ENCODE measurements around the gene ROBO4. TPM values are rescaled to one million over a fixed set of nuclear protein-coding genes. Genes with fewer than 3 reads are reported as not detected.

ROBO4 gene
- total RNA-seq, 3 donors from 2014 or later: 11.9 to 30.5 (median 12.8) TPM

DNA sequence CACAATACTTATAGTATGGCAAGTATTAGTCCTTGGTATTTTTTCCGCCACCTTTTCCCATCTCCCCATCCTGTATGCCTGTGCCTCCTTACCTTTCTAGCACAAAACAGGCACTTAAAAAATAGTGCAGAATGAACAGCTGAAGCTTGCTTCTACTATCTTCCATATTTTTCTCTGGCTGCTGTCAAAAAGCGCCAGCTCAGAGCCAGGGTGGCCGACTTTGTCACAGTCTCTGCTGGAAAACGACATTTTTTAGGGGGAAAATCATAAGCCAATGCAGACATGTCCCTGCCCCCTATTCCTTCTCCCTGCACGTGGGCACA, 58.9 kb downstream of the ROBO4 start:
- no peaks in the 10 kb centered on the region for H3K9me3 ChIP-seq
- intact Hi-C loops (cut with DNase I; ENCODE audit: low total_unique reads): loop anchor here (5.0 to 10.0 kb wide), 2 partner anchors 164 to 341 kb away; partner anchors contain the start of genes SIAE and SPA17
- H3K4me3 ChIP-seq: peak overlapping the region in 2 of 3 donors; percentile 48 to 70
- no peak for TF ChIP-seq POLR2AphosphoS5 (IDR thresholded peaks at IDR 0.05)
- no peak for TF ChIP-seq POLR2A (IDR thresholded peaks at IDR 0.05)
- TF ChIP-seq, protein P1, sequence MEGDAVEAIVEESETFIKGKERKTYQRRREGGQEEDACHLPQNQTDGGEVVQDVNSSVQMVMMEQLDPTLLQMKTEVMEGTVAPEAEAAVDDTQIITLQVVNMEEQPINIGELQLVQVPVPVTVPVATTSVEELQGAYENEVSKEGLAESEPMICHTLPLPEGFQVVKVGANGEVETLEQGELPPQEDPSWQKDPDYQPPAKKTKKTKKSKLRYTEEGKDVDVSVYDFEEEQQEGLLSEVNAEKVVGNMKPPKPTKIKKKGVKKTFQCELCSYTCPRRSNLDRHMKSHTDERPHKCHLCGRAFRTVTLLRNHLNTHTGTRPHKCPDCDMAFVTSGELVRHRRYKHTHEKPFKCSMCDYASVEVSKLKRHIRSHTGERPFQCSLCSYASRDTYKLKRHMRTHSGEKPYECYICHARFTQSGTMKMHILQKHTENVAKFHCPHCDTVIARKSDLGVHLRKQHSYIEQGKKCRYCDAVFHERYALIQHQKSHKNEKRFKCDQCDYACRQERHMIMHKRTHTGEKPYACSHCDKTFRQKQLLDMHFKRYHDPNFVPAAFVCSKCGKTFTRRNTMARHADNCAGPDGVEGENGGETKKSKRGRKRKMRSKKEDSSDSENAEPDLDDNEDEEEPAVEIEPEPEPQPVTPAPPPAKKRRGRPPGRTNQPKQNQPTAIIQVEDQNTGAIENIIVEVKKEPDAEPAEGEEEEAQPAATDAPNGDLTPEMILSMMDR (IDR thresholded peaks at IDR 0.05): no peak
- peaks cover 7 to 12% of the 10 kb centered on the region in 2 donors for H3K4me1 ChIP-seq
- H3K36me3 ChIP-seq: no peaks in the 10 kb centered on the region
- DNase-seq (ENCODE audit: low spot score in 2 of 2): no peak
- no peak overlapping the region for H3K27ac ChIP-seq
- peaks cover 10 to 60% of the 10 kb centered on the region in 2 donors for H3K27me3 ChIP-seq

DNA sequence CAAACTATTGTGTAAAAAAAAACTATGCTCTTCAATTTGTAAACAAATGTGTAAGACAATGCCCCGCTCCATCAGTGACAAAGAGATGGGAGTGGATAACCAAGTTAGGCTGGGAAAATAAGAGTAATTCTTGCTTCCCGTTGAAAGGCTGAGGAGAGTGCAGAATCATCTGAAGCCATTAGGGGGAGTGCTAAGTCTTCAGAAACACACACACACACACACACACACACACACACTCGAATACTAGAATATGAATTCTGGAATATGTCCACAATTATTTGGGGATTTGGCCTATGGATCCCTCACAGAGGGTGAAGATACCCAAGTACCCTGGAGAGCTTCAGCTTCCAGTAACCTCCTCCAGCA, 60.2 kb downstream of the ROBO4 start:
- Histone ChIP-seq H3K9me3 (no peaks in the 10 kb centered on the region), H3K27me3 (peaks cover 10 to 51% of the 10 kb centered on the region in 2 donors), H3K36me3 (no peaks in the 10 kb centered on the region), H3K4me3 (no peak overlapping the region), H3K4me1 (peaks cover 7 to 12% of the 10 kb centered on the region in 2 donors), H3K27ac (no peak overlapping the region)
- TF ChIP-seq, protein P1 (IDR thresholded peaks at IDR 0.05): no peak
- no peak for TF ChIP-seq POLR2A (IDR thresholded peaks at IDR 0.05)
- no peak for TF ChIP-seq POLR2AphosphoS5 (IDR thresholded peaks at IDR 0.05)
- intact Hi-C loops (cut with DNase I; ENCODE audit: low total_unique reads): loop anchor here (5.0 to 10.0 kb wide), 2 partner anchors 163 to 340 kb away; partner anchors contain the start of genes SIAE and SPA17
- DNase-seq (ENCODE audit: low spot score in 2 of 2): no peak

DNA sequence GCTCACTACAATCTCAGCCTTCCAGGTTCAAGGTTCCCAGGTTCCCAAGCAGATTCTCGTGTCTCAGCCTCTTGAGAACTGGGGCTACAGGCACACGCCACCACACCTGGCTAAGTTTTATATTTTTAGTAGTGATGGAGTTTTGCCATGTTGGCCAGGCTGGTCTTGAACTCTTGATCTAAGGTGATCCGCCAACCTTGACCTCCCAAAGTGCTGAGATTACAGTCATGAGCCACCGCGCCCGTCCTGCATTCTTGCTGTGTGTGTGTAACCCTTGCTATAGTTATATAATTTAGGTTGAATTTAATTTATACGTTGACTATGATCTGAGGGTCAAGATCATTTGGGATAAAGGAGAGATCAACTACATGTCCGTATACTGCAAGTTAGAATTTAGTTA, 61.7 kb downstream of the ROBO4 start:
- no peak overlapping the region for H3K27ac ChIP-seq

DNA sequence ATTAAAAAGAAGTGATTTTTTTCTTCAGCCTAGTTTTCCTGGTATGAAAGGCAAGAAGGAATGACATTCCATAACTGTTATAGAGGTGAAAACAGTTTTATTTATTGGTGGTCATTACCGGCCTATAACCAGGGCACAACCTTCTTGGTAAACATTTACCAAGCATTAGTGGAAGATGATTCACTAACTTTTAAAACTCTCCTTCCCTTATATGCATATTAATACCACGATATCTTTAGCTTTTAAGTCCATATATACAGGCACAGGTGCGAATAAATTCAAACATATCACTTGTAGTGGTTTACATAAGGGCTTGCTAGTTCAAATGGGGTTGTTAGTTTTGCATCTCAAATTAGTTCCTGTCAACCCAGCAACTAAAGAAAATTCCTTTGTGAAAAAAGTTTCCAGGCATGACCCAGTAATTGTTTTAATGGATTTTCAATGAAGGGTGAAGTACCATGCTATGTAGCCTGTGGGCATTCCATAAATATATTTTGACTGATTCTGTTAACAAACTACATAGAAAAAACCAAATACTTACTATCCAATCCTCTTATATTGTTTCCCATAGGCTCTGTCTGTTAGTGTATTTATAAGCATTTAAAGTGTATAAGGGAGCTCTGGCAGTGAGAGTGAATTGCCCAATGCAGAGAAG, 63.0 kb downstream of the ROBO4 start:
- Histone ChIP-seq H3K4me3 (no peak overlapping the region), H3K36me3 (no peaks in the 10 kb centered on the region), H3K27ac (no peak overlapping the region), H3K27me3 (peaks cover 8 to 28% of the 10 kb centered on the region in 2 donors), H3K9me3 (no peaks in the 10 kb centered on the region), H3K4me1 (peaks cover 5 to 8% of the 10 kb centered on the region in 2 donors)
- DNase-seq (ENCODE audit: low spot score in 2 of 2): no peak
- intact Hi-C loops (cut with DNase I; ENCODE audit: low total_unique reads): loop anchor here (5.0 to 10.0 kb wide), 2 partner anchors 160 to 337 kb away; partner anchors contain the start of genes SIAE and SPA17
- no peak for TF ChIP-seq POLR2AphosphoS5 (IDR thresholded peaks at IDR 0.05)
- TF ChIP-seq POLR2A (IDR thresholded peaks at IDR 0.05): no peak
- TF ChIP-seq, protein P1 (IDR thresholded peaks at IDR 0.05): no peak

More for the DNA sequence above, 61.7 kb downstream of the ROBO4 start:
- Histone ChIP-seq H3K4me3 (peak overlapping the region in 1 of 3 donors; percentile 15), H3K36me3 (no peaks in the 10 kb centered on the region), H3K27me3 (peaks cover 10 to 40% of the 10 kb centered on the region in 2 donors), H3K9me3 (no peaks in the 10 kb centered on the region), H3K4me1 (peaks cover 7 to 12% of the 10 kb centered on the region in 2 donors)
- intact Hi-C loops (cut with DNase I; ENCODE audit: low total_unique reads): loop anchor here (5.0 to 10.0 kb wide), 2 partner anchors 161 to 339 kb away; partner anchors contain the start of genes SIAE and SPA17
- no peak for DNase-seq (ENCODE audit: low spot score in 2 of 2)
- TF ChIP-seq POLR2A (IDR thresholded peaks at IDR 0.05) (no peak), POLR2AphosphoS5 (IDR thresholded peaks at IDR 0.05) (no peak)
- TF ChIP-seq, protein P1 (IDR thresholded peaks at IDR 0.05): no peak

Other genes with a start within 250 kb of the ROBO4 start
- gene SIAE, start 224.1 kb downstream of the ROBO4 start, total RNA-seq: 10 to 100 TPM; 12.5 to 17.0 (median 14.9) TPM
- gene SPA17, start 224.0 kb downstream of the ROBO4 start, total RNA-seq: 10 to 100 TPM in 1 of 3 donors, 1 to 10 TPM in 2; 2.9 to 15.2 (median 9.8) TPM
- gene NRGN, start 157.9 kb downstream of the ROBO4 start, total RNA-seq: under 1 TPM; 0.33 to 0.48 (median 0.44) TPM
- 10 to 100 TPM in 1 of 3 donors, 1 to 10 TPM in 1, not detected in 1; 8.8 to 20.5 TPM for gene VSIG2, start 145.6 kb downstream of the ROBO4 start, total RNA-seq
- gene ESAM, start 135.6 kb downstream of the ROBO4 start, total RNA-seq: 10 to 100 TPM; 11.6 to 38.7 (median 19.8) TPM
- 10 to 100 TPM; 10.9 to 34.2 (median 27.2) TPM for gene MSANTD2, start 97.5 kb downstream of the ROBO4 start, total RNA-seq
- gene ROBO3, start 32.4 kb downstream of the ROBO4 start, total RNA-seq: 10 to 100 TPM in 2 of 3 donors, 1 to 10 TPM in 1; 9.1 to 30.9 (median 15.4) TPM
- not detected for gene HEPN1, start 21.4 kb upstream of the ROBO4 start, total RNA-seq
- 10 to 100 TPM in 1 of 3 donors, 1 to 10 TPM in 2; 2.3 to 25.4 (median 6.1) TPM for gene HEPACAM, start 38.2 kb upstream of the ROBO4 start, total RNA-seq
- gene CCDC15, start 56.3 kb upstream of the ROBO4 start, total RNA-seq: 1 to 10 TPM; 2.1 to 4.4 (median 2.6) TPM
- gene SLC37A2, start 165.4 kb upstream of the ROBO4 start, total RNA-seq: 10 to 100 TPM in 2 of 3 donors, 1 to 10 TPM in 1; 3.9 to 38.9 (median 13.6) TPM
- 10 to 100 TPM; 20.6 to 26.2 (median 22.4) TPM for gene TMEM218, start 213.8 kb upstream of the ROBO4 start, total RNA-seq

All from breast epithelium (tissue), 4 donors.